Large intestine (tissue), 3 donors: ENCODE results near the gene IL12RB1. TPM values are rescaled to one million over a fixed set of nuclear protein-coding genes. Genes with fewer than 3 reads are reported as not detected.

Experiments used
- DNase-seq, 2 donors: peaks; one replicate each; pipeline versions ENCODE4 v3.0.0 to v3.0.0-alpha.2; 2013
- H3K27ac ChIP-seq: one replicate; pipeline ENCODE4 v1.5.1; 2013; ENCODE audit warnings: low read length
- H3K27me3 ChIP-seq: 2 replicates; pipeline ENCODE4 v1.6.1; 2013; ENCODE audit warnings: low read length; ENCODE audit not compliant: control insufficient read depth, insufficient read depth
- H3K36me3 ChIP-seq: 2 replicates; pipeline ENCODE4 v1.6.1; 2013; ENCODE audit warnings: low read length; ENCODE audit not compliant: control insufficient read depth, insufficient read depth
- H3K4me1 ChIP-seq: one replicate; pipeline ENCODE4 v1.6.1; 2013; ENCODE audit warnings: low read length; ENCODE audit not compliant: control insufficient read depth, insufficient read depth
- H3K4me3 ChIP-seq: one replicate; pipeline ENCODE4 v1.5.1; 2013; ENCODE audit warnings: low read length
- H3K9me3 ChIP-seq: one replicate; pipeline ENCODE4 v1.6.1; 2013; ENCODE audit warnings: mild to moderate bottlenecking, low read depth, low read length, moderate library complexity; ENCODE audit not compliant: control insufficient read depth
- WGBS: methylation state at CpG from one replicate; pipeline ENCODE4 v1.1.5; 2013; ENCODE audit warnings: low lambda C conversion rate; ENCODE audit not compliant: insufficient coverage; 5-methylcytosine and 5-hydroxymethylcytosine counted together
- polyA plus RNA-seq: library from polyadenylated mRNA; unstranded; fragments of 120-200 nt; gene quantifications from one replicate; pipeline ENCODE4 v1.2.1, GENCODE V29; 2013

IL12RB1 gene
- polyA plus RNA-seq, 1 donor = 1.2 TPM

DNA sequence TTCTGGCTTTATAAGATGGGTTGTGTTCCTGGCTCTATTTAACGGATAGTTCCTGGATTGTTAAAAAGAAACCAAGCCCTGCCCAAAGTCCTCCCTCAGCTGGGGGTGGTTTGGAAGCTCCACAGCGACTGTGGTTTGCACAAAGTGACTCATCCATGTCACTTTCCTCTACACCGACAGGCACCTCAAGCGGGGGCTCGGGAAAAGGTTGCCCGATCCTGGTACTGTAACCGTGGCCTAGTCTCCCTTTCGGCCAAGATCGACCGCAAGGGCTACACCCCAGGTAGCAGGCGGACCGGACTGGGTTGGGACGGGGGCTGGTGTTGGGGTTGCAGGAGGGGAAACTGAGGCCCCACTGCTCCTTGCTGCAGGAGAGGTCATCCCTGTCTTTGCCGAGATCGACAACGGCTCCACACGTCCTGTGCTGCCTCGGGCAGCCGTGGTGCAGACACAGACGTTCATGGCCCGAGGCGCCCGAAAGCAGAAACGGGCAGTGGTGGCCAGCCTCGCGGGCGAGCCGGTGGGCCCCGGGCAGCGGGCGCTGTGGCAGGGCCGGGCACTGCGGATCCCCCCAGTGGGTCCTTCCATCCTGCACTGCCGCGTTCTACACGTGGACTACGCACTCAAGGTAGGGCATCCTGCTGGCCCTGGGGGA lies 77.2 kb downstream of the IL12RB1 start:
- Histone ChIP-seq H3K27ac (no peak overlapping the region), H3K4me3 (no peak overlapping the region), H3K36me3 (peaks cover 15% of the 10 kb centered on the region), H3K27me3 (no peaks in the 10 kb centered on the region), H3K9me3 (peaks cover 5% of the 10 kb centered on the region), H3K4me1 (peaks cover 16% of the 10 kb centered on the region)
- no CpG with 5 or more reads among the region's 37 CpGs for WGBS
- DNase-seq = no peak

Other genes starting within 250 kb of the IL12RB1 start
- gene JAK3, start 239.0 kb downstream of the IL12RB1 start, polyA plus RNA-seq = 9.9 TPM
- 1,919 TPM for gene RPL18A, start 227.0 kb downstream of the IL12RB1 start, polyA plus RNA-seq
- not detected for gene SLC5A5, start 215.0 kb downstream of the IL12RB1 start, polyA plus RNA-seq
- gene CCDC124, start 153.9 kb downstream of the IL12RB1 start, polyA plus RNA-seq = 49.7 TPM
- gene KCNN1, start 119.8 kb downstream of the IL12RB1 start, polyA plus RNA-seq = 1.1 TPM
- gene ARRDC2, start 78.8 kb downstream of the IL12RB1 start, polyA plus RNA-seq = 7.7 TPM
- gene MAST3, start 10.8 kb upstream of the IL12RB1 start, polyA plus RNA-seq = 27.9 TPM
- gene PIK3R2, start 66.2 kb upstream of the IL12RB1 start, polyA plus RNA-seq = 67.7 TPM
- gene IFI30, start 86.9 kb upstream of the IL12RB1 start, polyA plus RNA-seq = 270 TPM
- gene MPV17L2, start 106.3 kb upstream of the IL12RB1 start, polyA plus RNA-seq = 7.3 TPM
- 5.3 TPM for gene RAB3A, start 117.1 kb upstream of the IL12RB1 start, polyA plus RNA-seq
- 1.2 TPM for gene PDE4C, start 139.5 kb upstream of the IL12RB1 start, polyA plus RNA-seq
- 5.5 TPM for gene IQCN, start 187.5 kb upstream of the IL12RB1 start, polyA plus RNA-seq
- 163 TPM for gene JUND, start 194.7 kb upstream of the IL12RB1 start, polyA plus RNA-seq
- 94.8 TPM for gene LSM4, start 236.1 kb upstream of the IL12RB1 start, polyA plus RNA-seq